ENCODE measurements around the gene THAP6.
"Not testable (repeated sequence)": the region's sequence is repeated elsewhere in the genome, so short reads cannot be mapped to it uniquely, and the experiment has no call there.

The THAP6 gene, protein sequence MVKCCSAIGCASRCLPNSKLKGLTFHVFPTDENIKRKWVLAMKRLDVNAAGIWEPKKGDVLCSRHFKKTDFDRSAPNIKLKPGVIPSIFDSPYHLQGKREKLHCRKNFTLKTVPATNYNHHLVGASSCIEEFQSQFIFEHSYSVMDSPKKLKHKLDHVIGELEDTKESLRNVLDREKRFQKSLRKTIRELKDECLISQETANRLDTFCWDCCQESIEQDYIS

GRCh38 chr4:75514131-75514948, at the start of gene THAP6, which contains the start of gene RCHY1:
Gene THAP6, plus strand, starts transcription at chr4:75514473. Its CDS starts 980 bp downstream, at chr4:75515453.
Gene RCHY1, minus strand, starts transcription at chr4:75514403. Its CDS starts 117 bp downstream, at chr4:75514286.
- DNase-seq: peak; percentile 97

GRCh38 chr4:75469896-75470295, 44.4 kb upstream of the THAP6 start:
- DNase-seq: no peak

DNA sequence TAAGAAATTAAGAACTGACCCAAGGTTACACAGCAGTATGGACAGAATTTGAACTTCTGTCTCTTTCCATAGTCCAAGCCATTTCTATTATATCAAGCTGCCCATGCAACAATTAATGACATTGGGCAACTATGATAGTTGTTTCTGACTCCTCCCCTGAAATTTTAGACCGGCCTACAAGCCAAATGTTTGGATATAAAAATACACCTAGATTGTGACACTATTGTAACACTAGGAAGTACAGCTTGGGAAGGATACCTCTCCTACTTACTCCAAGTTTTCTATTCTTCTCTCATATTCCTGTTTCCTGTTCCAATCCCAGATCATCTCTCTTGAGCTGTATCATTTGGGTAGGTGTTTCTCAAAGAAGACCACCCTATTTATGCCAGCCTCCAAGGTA, 43.5 kb upstream of the THAP6 start:
- DNase-seq: no peak

DNA sequence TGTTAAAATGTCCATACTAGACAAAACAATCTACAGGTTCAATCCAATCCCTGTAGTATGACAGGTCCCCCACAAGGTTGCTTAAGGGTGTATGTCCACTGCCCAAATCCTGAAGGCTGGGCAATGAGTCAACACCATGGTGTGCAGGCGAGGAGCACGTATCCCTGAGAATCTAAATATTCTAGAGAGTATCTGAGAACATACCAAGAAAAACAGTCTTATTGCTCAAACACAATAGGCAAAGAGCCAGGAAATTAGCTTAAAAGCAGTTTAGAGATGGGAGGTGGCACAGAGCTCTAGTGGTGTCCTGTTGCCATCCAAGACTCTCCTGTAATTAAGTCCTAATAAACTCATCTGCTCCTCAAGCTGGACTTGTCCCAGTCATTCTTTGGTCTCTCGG, 37.1 kb upstream of the THAP6 start:
- DNase-seq: no peak

DNA sequence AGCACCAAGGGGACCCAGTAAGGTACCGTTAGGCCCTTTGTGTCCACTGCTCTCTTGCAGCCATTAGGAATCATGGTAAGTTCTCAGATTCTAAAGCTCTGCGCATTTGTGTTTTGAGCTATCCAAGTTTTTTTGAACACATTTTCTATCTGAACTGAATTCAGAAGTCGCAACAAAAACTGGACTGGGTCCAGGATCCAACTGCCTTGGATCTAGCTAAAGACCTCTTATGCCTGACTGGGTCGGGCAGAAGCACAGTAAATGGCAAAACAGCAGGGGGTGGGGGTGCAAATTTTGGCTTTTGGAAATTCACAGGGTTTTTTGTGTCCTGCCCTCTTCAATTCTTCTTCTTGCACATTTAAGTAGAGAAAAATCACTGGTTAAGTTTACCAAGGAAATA, 30.1 kb upstream of the THAP6 start:
- DNase-seq: no peak

DNA sequence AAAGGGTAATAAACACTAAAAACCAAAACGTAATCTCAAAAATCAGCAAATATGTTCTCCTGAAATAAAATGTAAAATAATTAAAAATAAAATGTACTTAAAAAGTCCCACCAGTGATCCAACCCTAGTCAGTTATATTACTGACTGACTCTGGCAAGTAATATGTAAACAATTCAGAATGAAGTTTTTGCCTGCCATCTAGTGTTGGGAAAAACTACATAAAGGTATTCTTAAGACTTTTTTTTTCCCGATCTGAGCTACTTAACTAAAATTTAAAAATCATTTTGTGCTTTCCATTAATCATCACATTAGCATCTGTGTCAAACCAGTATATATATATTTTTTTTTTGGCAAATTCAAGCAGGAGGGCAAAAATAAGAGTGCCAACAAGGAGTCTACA, 24.1 kb upstream of the THAP6 start:
- no peak for DNase-seq

DNA sequence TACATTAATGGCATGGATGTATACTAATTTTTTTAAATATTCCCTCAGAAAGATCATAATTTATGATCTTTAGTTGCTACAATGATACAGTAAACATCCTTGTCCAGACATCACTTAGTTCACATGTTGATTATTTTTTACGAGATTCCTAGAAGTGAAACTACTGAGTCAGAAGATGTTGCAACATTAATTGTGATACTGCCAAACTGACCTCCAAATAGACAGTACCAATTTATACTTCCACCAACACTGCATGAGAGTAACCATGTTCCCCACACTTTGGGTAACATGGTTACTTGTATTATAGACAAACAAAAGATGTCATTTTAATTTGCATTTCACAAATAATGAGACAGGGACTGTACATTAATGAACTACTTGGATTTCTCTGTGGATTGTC, 19.7 kb upstream of the THAP6 start:
- DNase-seq: no peak

- no peak for DNase-seq
Measured at GRCh38 chr4:75495476-75495875, 18.8 kb upstream of the THAP6 start.

GRCh38 chr4:75496406-75496805, 17.9 kb upstream of the THAP6 start:
- no peak for DNase-seq

GRCh38 chr4:75497133-75497532, 17.1 kb upstream of the THAP6 start:
- DNase-seq: no peak

DNA sequence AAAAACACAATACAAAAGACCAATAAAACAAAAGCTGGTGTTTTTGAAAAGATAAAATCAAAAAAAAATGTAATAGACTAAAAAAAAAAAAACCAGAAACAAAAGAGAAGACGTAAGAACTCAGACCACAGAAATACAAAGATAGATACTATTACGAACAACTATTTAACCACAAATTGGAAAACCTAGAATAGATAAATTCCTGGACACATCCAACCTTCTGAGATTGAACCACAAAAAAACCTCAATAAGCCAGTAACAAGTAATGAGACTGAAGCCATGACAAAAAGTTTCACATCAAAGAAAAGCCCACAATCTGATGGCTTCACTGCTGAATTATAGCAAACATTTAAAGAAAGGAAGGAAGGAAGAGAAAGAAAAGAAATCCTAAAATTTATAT, 16.2 kb upstream of the THAP6 start:
- no peak for DNase-seq

DNA sequence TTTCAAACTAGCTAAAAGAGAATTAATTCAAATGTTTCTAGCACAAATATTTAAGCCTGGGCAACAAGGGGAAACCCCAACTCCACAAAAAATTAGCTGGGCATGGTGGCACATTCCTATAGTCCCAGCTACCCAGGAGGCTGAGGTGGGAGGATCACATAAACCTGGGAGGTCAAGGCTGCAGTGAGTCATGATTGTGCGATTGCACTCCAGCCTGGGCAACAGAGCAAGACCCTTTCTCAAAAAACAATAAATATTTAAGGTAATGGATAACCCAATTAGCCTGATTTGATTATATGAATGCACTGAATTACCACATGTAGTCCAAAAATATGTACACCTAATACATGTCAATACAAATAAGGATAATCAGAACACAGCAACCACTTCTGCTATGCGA, 14.4 kb upstream of the THAP6 start:
- no peak for DNase-seq

DNA sequence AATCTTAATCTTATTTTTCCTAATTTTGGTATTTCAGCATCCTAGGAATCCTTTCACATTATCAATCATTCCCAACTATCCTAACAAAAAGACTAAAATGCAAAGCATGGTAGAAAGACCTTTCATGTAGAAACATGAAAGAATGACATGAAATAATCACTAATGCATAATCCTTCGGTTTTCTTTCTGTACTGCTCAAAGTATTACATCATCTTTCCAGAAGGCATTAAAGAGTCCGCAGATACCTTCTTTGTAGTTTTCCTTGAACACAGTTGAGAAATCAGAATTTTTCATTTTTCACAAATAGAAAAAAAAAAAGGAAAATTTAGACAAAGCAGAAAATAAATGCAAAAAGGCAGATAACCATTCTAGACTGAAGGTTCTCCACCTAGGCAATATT, 11.6 kb upstream of the THAP6 start:
- no peak for DNase-seq

GRCh38 chr4:75505630-75506029, 8.6 kb upstream of the THAP6 start:
- no peak for DNase-seq

- not testable (repeated sequence) for DNase-seq
Measured at GRCh38 chr4:75509592-75509991, 4.7 kb upstream of the THAP6 start.

DNA sequence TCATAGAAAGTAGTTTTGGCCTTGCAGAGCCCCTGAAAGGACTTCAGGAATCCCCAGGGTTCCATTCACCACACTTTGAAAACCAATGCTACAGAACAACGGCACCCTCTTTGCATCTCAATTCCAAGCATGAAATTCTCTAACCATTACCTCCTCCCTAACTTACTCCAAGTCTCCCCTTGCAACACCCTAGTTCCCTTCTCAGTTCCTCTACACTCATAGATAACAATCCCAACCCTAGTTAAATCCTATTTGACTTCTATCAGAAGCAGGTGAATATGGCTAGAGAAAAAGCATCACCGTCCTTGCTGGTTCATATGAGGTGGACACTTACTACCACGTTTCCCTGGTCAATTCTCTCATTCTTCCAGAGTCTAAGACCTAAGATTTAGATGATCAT, 2.4 kb upstream of the THAP6 start:
- DNase-seq: no peak

- DNase-seq: no peak
Measured at GRCh38 chr4:75512386-75513211, 1.7 kb upstream of the THAP6 start.

GRCh38 chr4:75513526-75514130, 645 bp upstream of the THAP6 start:
- no peak for DNase-seq

- DNase-seq: no peak
Measured at GRCh38 chr4:75514949-75515612, 808 bp downstream of the THAP6 start.

GRCh38 chr4:75516144-75516543, 1.9 kb downstream of the THAP6 start:
- no peak for DNase-seq

DNA sequence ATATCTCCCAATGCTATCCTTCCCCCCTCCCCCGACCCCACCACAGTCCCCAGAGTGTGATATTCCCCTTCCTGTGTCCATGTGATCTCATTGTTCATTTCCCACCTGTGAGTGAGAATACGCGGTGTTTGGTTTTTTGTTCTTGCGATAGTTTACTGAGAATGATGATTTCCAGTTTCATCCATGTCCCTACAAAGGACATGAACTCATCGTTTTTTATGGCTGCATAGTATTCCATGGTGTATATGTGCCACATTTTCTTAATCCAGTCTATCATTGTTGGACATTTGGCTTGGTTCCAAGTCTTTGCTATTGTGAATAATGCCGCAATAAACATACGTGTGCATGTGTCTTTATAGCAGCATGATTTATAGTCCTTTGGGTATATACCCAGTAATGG, 5.2 kb downstream of the THAP6 start:
- not testable (repeated sequence) for DNase-seq

GRCh38 chr4:75525086-75525485, 10.8 kb downstream of the THAP6 start:
- no peak for DNase-seq

- DNase-seq: no peak
Measured at GRCh38 chr4:75525910-75526309, 11.6 kb downstream of the THAP6 start.
